Measurements from ENCODE around the gene ZNF414.
"Not testable (repeated sequence)": the region's sequence is repeated elsewhere in the genome, so short reads cannot be mapped to it uniquely, and the experiment has no call there.

The ZNF414 gene

GRCh38 chr19:8517551-8518442, 3.8 kb upstream of the ZNF414 start:
- DNase-seq (ENCODE audit: low spot score) = no peak

GRCh38 chr19:8515317-8515716, 1.4 kb upstream of the ZNF414 start:
- no peak for DNase-seq (ENCODE audit: low spot score)

GRCh38 chr19:8514505-8515009, 590 bp upstream of the ZNF414 start:
- not testable (repeated sequence) for DNase-seq (ENCODE audit: low spot score)

GRCh38 chr19:8513036-8513686, 806 bp downstream of the ZNF414 start:
- DNase-seq (ENCODE audit: low spot score) = no peak

- no peak for DNase-seq (ENCODE audit: low spot score)
Measured at GRCh38 chr19:8512115-8512967, 1.6 kb downstream of the ZNF414 start.

GRCh38 chr19:8511573-8512101, 2.3 kb downstream of the ZNF414 start:
- no peak for DNase-seq (ENCODE audit: low spot score)

- no peak for DNase-seq (ENCODE audit: low spot score)
Measured at GRCh38 chr19:8510589-8511115, 3.3 kb downstream of the ZNF414 start.

GRCh38 chr19:8506402-8506957, 7.5 kb downstream of the ZNF414 start:
- no peak for DNase-seq (ENCODE audit: low spot score)

- DNase-seq (ENCODE audit: low spot score) = peak; percentile 76
Measured at GRCh38 chr19:8505680-8506401, 8.1 kb downstream of the ZNF414 start.

GRCh38 chr19:8504919-8505318, 9.0 kb downstream of the ZNF414 start:
- DNase-seq (ENCODE audit: low spot score) = no peak

GRCh38 chr19:8504171-8504570, 9.8 kb downstream of the ZNF414 start:
- DNase-seq (ENCODE audit: low spot score) = no peak

GRCh38 chr19:8503510-8503909, 10.5 kb downstream of the ZNF414 start:
- no peak for DNase-seq (ENCODE audit: low spot score)

- no peak for DNase-seq (ENCODE audit: low spot score)
Measured at GRCh38 chr19:8501981-8502380, 12.0 kb downstream of the ZNF414 start.

- DNase-seq (ENCODE audit: low spot score) = no peak
Measured at GRCh38 chr19:8501516-8501915, 12.5 kb downstream of the ZNF414 start.

- peak; percentile 33 for DNase-seq (ENCODE audit: low spot score)
Measured at GRCh38 chr19:8500158-8500557, 13.8 kb downstream of the ZNF414 start.

- no peak for DNase-seq (ENCODE audit: low spot score)
Measured at GRCh38 chr19:8499048-8499833, 14.7 kb downstream of the ZNF414 start.

- DNase-seq (ENCODE audit: low spot score) = no peak
Measured at GRCh38 chr19:8498295-8498694, 15.7 kb downstream of the ZNF414 start.

- DNase-seq (ENCODE audit: low spot score) = no peak
Measured at GRCh38 chr19:8494158-8494557, 19.8 kb downstream of the ZNF414 start.

GRCh38 chr19:8491574-8491973, 22.4 kb downstream of the ZNF414 start:
- DNase-seq (ENCODE audit: low spot score) = no peak

GRCh38 chr19:8490873-8491272, 23.1 kb downstream of the ZNF414 start:
- DNase-seq (ENCODE audit: low spot score) = no peak

Data from globus pallidus (tissue), 1 donor.